Measurements from ENCODE around the gene WFDC2.

WFDC2 gene

GRCh38 chr20:45469336-45470261 lies at the start of gene WFDC2:
Gene WFDC2, plus strand, starts transcription at chr20:45469753. Its CDS starts 29 bp downstream, at chr20:45469782.
- no peak for DNase-seq

GRCh38 chr20:45420125-45420524 lies 49.4 kb upstream of the WFDC2 start:
- no peak for DNase-seq

GRCh38 chr20:45423700-45424099 lies 45.9 kb upstream of the WFDC2 start:
- DNase-seq = no peak

- no peak for DNase-seq
Observed at GRCh38 chr20:45425561-45425960, 44.0 kb upstream of the WFDC2 start.

- DNase-seq = no peak
Observed at GRCh38 chr20:45426320-45427016, 43.1 kb upstream of the WFDC2 start.

GRCh38 chr20:45427236-45428149 lies 42.1 kb upstream of the WFDC2 start:
- DNase-seq = no peak

GRCh38 chr20:45429618-45430017 lies 39.9 kb upstream of the WFDC2 start:
- no peak for DNase-seq

- DNase-seq = no peak
Observed at GRCh38 chr20:45432294-45432693, 37.3 kb upstream of the WFDC2 start.

- DNase-seq = no peak
Observed at GRCh38 chr20:45433316-45433715, 36.2 kb upstream of the WFDC2 start.

- DNase-seq = no peak
Observed at GRCh38 chr20:45433976-45434375, 35.6 kb upstream of the WFDC2 start.

- DNase-seq = peak; percentile 71
Observed at GRCh38 chr20:45436732-45437485, 32.6 kb upstream of the WFDC2 start.

- DNase-seq = no peak
Observed at GRCh38 chr20:45440424-45440823, 29.1 kb upstream of the WFDC2 start.

GRCh38 chr20:45440891-45441685 lies 28.5 kb upstream of the WFDC2 start:
- DNase-seq = no peak

GRCh38 chr20:45441746-45442145 lies 27.8 kb upstream of the WFDC2 start:
- no peak for DNase-seq

- DNase-seq = no peak
Observed at GRCh38 chr20:45444050-45444449, 25.5 kb upstream of the WFDC2 start.

- DNase-seq = no peak
Observed at GRCh38 chr20:45445805-45446562, 23.6 kb upstream of the WFDC2 start.

GRCh38 chr20:45448270-45448669 lies 21.3 kb upstream of the WFDC2 start:
- no peak for DNase-seq

- no peak for DNase-seq
Observed at GRCh38 chr20:45449528-45449927, 20.0 kb upstream of the WFDC2 start.

GRCh38 chr20:45450097-45450818 lies 19.3 kb upstream of the WFDC2 start:
- DNase-seq = peak; percentile 30

- DNase-seq = no peak
Observed at GRCh38 chr20:45452238-45452637, 17.3 kb upstream of the WFDC2 start.
